PC-3 (cell line): ENCODE results near the gene LRRC4B. TPM values are rescaled to one million over a fixed set of nuclear protein-coding genes. Genes with fewer than 3 reads are reported as not detected.

ENCODE experiments used
- ATAC-seq: fragments of 200-7000 bp; cut with Tn5 transposase; 2 replicates; pipeline ENCODE4 v1.9.1; 2020; ENCODE audit warnings: mild to moderate bottlenecking, moderate library complexity
- BruUV-seq: library from RNA; stranded (reverse); fragments of 400-500 nt; replicated peaks from 2 replicates; lab custom pipeline; 2021; lab: Mats Ljungman, UMichigan
- CTCF ChIA-PET: fragments of 300-600 bp; sonication (Branson Sonifier 250); formaldehyde crosslinking; loops from one replicate; lab custom pipeline; 2022; ENCODE audit warnings: antibody characterized with exemption; lab: Charles Lee
- POLR2A ChIA-PET: fragments of 300-600 bp; sonication (Branson Sonifier 250); formaldehyde crosslinking; loops from one replicate; lab custom pipeline; 2022; ENCODE audit warnings: antibody characterized with exemption; ENCODE audit not compliant: unreplicated experiment; lab: Charles Lee
- DNase-seq: peaks from one replicate; pipeline ENCODE4 v3.0.0-alpha.2; 2015
- H2AFZ ChIP-seq: fragments of 300-600 bp; sonication (generic); 2 replicates; pipeline ENCODE4 v1.6.0; 2016; ENCODE audit warnings: antibody characterized with exemption, low read length
- H3F3A ChIP-seq: fragments of 300-600 bp; sonication (generic); one replicate; pipeline ENCODE4 v1.6.0; 2017; ENCODE audit warnings: antibody characterized with exemption, low read length, control low read depth, mild to moderate bottlenecking; ENCODE audit not compliant: unreplicated experiment
- H3K27ac ChIP-seq: fragments of 300-600 bp; sonication (generic); 2 replicates; pipeline ENCODE4 v1.5.1; 2016; ENCODE audit warnings: mild to moderate bottlenecking, low read length
- H3K27me3 ChIP-seq: fragments of 300-600 bp; sonication (generic); 2 replicates; pipeline ENCODE4 v1.6.1; 2016; ENCODE audit warnings: low read length, mixed read lengths
- H3K36me3 ChIP-seq: fragments of 300-600 bp; sonication (generic); 2 replicates; pipeline ENCODE4 v1.6.1; 2016; ENCODE audit warnings: low read depth, mixed run types, low read length, mixed read lengths
- H3K4me1 ChIP-seq: fragments of 300-600 bp; sonication (generic); 2 replicates; pipeline ENCODE4 v1.5.1; 2016; ENCODE audit warnings: low read length; ENCODE audit not compliant: insufficient read depth
- H3K4me2 ChIP-seq: fragments of 300-600 bp; sonication (generic); 2 replicates; pipeline ENCODE4 v1.6.0; 2016; ENCODE audit warnings: low read length
- H3K4me3 ChIP-seq: fragments of 300-600 bp; sonication (generic); 2 replicates; pipeline ENCODE4 v1.5.1; 2016; ENCODE audit warnings: mild to moderate bottlenecking, low read length, mixed read lengths
- H3K79me2 ChIP-seq: fragments of 300-600 bp; sonication (generic); 2 replicates; pipeline ENCODE4 v1.6.1; 2017; ENCODE audit warnings: low read length, mixed read lengths
- H3K9ac ChIP-seq: fragments of 300-600 bp; sonication (generic); 2 replicates; pipeline ENCODE4 v1.6.0; 2016; ENCODE audit warnings: mild to moderate bottlenecking, low read length
- H3K9me2 ChIP-seq: fragments of 300-600 bp; sonication (generic); replicated peaks from 2 replicates; pipeline ENCODE4 v1.6.1; 2016; ENCODE audit warnings: mixed run types, low read length, mixed read lengths
- H3K9me3 ChIP-seq: fragments of 300-600 bp; sonication (generic); 2 replicates; pipeline ENCODE4 v1.6.1; 2016; ENCODE audit warnings: low read length, mixed read lengths
- H4K20me1 ChIP-seq: fragments of 300-600 bp; sonication (generic); 2 replicates; pipeline ENCODE4 v1.6.1; 2016; ENCODE audit warnings: low read length, mixed read lengths
- CTCF ChIP-seq: fragments of 300-600 bp; sonication (generic); conservative IDR thresholded peaks from 2 replicates; pipeline ENCODE4 v1.5.1; 2017; ENCODE audit warnings: antibody characterized with exemption, low read depth, mild to moderate bottlenecking, low read length
- EZH2 ChIP-seq: fragments of 300-600 bp; sonication (generic); IDR thresholded peaks from one replicate; pipeline ENCODE4 v1.6.1; 2017; ENCODE audit warnings: antibody characterized with exemption, mild to moderate bottlenecking, low read length; ENCODE audit not compliant: unreplicated experiment
- EZH2phosphoT487 ChIP-seq: fragments of 300-600 bp; sonication (generic); IDR thresholded peaks from 2 replicates; pipeline ENCODE4 v1.6.1; 2018; ENCODE audit warnings: mild to moderate bottlenecking, antibody characterized with exemption, low read length, borderline replicate concordance
- intact Hi-C: fragments of 100-400 bp; cut with micrococcal nuclease; formaldehyde crosslinking; loops from 2 replicates; pipeline ENCODE4 v1.9.0; 2023
- total RNA-seq: library from RNA; depleted of rRNA; stranded (reverse); fragments of >200 nt; gene quantifications from 2 replicates; pipeline ENCODE4 v1.2.3, GENCODE V29; 2014

The LRRC4B gene
- total RNA-seq, 1 experiment from 2014 or later = 0.26 TPM

GRCh38 chr19:50494186-50495019, 73.8 kb downstream of the LRRC4B start:
- no peak overlapping the region for H3K9ac ChIP-seq
- intact Hi-C loops = no loop called here
- no peaks in the 10 kb centered on the region for H3K36me3 ChIP-seq
- DNase-seq = no peak
- ATAC-seq = no peak
- BruUV-seq = no TSS peak
- no peaks in the 10 kb centered on the region for H3K27me3 ChIP-seq
- H2AFZ ChIP-seq = no peak overlapping the region
- H3K9me2 ChIP-seq = no peaks in the 10 kb centered on the region
- no peaks in the 10 kb centered on the region for H4K20me1 ChIP-seq
- H3K27ac ChIP-seq = no peak overlapping the region
- no peak for TF ChIP-seq EZH2
- no peak for TF ChIP-seq EZH2phosphoT487
- no peak for TF ChIP-seq CTCF
- POLR2A ChIA-PET = no interaction called here
- CTCF ChIA-PET = no interaction called here
- no peaks in the 10 kb centered on the region for H3F3A ChIP-seq
- H3K4me2 ChIP-seq = no peak overlapping the region
- H3K9me3 ChIP-seq = no peaks in the 10 kb centered on the region
- H3K4me3 ChIP-seq = no peak overlapping the region
- H3K79me2 ChIP-seq = no peaks in the 10 kb centered on the region
- H3K4me1 ChIP-seq = no peaks in the 10 kb centered on the region

DNA sequence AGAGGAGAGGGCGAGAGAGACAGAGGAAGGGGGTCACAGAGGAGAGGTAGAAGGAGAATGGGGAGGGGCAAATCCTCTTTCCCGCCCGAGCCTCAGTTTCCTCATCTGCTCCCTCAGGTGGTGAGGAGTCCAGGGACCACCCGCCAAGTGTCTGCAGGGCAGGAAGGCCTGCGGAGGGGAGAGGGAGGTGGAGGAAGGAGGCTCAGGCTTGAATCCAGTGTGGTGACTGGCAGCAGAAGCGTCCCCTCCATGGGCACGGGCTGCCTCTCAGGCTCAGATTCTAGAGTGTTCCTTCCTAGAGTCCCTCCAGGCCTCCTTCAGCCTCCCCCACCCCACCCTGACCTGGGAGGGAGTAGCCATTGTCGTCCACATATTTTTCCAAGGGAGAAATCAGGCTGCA, 75.1 kb downstream of the LRRC4B start:
- no peaks in the 10 kb centered on the region for H3K79me2 ChIP-seq
- BruUV-seq = no TSS peak
- no peak overlapping the region for H2AFZ ChIP-seq
- DNase-seq = no peak
- CTCF ChIA-PET = no interaction called here
- no peak overlapping the region for H3K27ac ChIP-seq
- ATAC-seq = no peak
- no peaks in the 10 kb centered on the region for H4K20me1 ChIP-seq
- POLR2A ChIA-PET = no interaction called here
- H3K4me3 ChIP-seq = no peak overlapping the region
- TF ChIP-seq EZH2 = no peak
- TF ChIP-seq EZH2phosphoT487 = no peak
- no peak for TF ChIP-seq CTCF
- H3K4me2 ChIP-seq = no peak overlapping the region
- no peaks in the 10 kb centered on the region for H3K9me3 ChIP-seq
- intact Hi-C loops = no loop called here
- no peaks in the 10 kb centered on the region for H3K9me2 ChIP-seq
- no peak overlapping the region for H3K9ac ChIP-seq
- no peaks in the 10 kb centered on the region for H3K4me1 ChIP-seq
- H3F3A ChIP-seq = no peaks in the 10 kb centered on the region
- H3K27me3 ChIP-seq = no peaks in the 10 kb centered on the region
- H3K36me3 ChIP-seq = no peaks in the 10 kb centered on the region
